Heart right ventricle (tissue), 16 donors: ENCODE data around the gene NPAS2. TPM values are rescaled to one million over a fixed set of nuclear protein-coding genes. Genes with fewer than 3 reads are reported as not detected.

ENCODE experiments used
- ATAC-seq, 8 donors: fragments of 200-7000 bp; cut with Tn5 transposase; one replicate each; pipeline ENCODE4 v1.9.1; 2020; ENCODE audit warnings: mild to moderate bottlenecking in 8 of 8, moderate library complexity in 8 of 8, moderate number of reproducible peaks in 1 of 8
- DNase-seq, 2 donors: peaks; one replicate each; pipeline ENCODE4 v3.0.0-alpha.2; 2020
- H3K27ac ChIP-seq, 10 donors: fragments of 200-600 bp; sonication (generic) in 2 of 10; one replicate each; pipeline versions ENCODE4 v1.5.0 to v1.8.0; 2020 to 2022; ENCODE audit warnings: mild to moderate bottlenecking in 3 of 10
- H3K27me3 ChIP-seq, 7 donors: fragments of 200-600 bp; one replicate each; pipeline ENCODE4 v1.8.0; 2021 to 2022; ENCODE audit warnings: mild to moderate bottlenecking in 2 of 7
- H3K36me3 ChIP-seq, 9 donors: fragments of 200-600 bp; sonication (generic) in 1 of 9; one replicate each; pipeline versions ENCODE4 v1.5.0 to v1.8.0; 2020 to 2022; ENCODE audit warnings: mild to moderate bottlenecking in 2 of 9
- H3K4me1 ChIP-seq, 9 donors: fragments of 200-600 bp; sonication (generic) in 1 of 9; one replicate each; pipeline versions ENCODE4 v1.5.0 to v1.8.0; 2020 to 2022; ENCODE audit warnings: mild to moderate bottlenecking in 4 of 9
- H3K4me3 ChIP-seq, 10 donors: fragments of 200-600 bp; sonication (generic) in 2 of 10; one replicate each; pipeline versions ENCODE4 v1.5.0 to v1.8.0; 2020 to 2022; ENCODE audit warnings: mild to moderate bottlenecking in 7 of 10, moderate library complexity in 2 of 10
- H3K9me3 ChIP-seq, 11 donors: fragments of 200-600 bp in 10 of 11; sonication (generic) in 2 of 11; one replicate each; pipeline versions ENCODE4 v1.5.0 to v1.8.0; 2013 to 2022; ENCODE audit warnings: mild to moderate bottlenecking in 2 of 11, control low read depth in 1 of 11, moderate library complexity in 1 of 11
- CTCF ChIP-seq, 9 donors: fragments of 200-600 bp; sonication (generic) in 2 of 9; IDR thresholded peaks; one replicate each; pipeline versions ENCODE4 v1.5.0 to v1.8.0; 2021 to 2022; ENCODE audit warnings: antibody characterized with exemption in 9 of 9, mild to moderate bottlenecking in 5 of 9, moderate library complexity in 1 of 9
- WGBS, 2 donors: extraction: QIAGEN DNeasy Blood & Tissue Kit; methylation state at CpG; one replicate each; pipeline ENCODE4 v1.1.7; 2013; ENCODE audit warnings: inconsistent platforms in 1 of 2; 5-methylcytosine and 5-hydroxymethylcytosine counted together
- intact Hi-C, 10 donors: fragments of 100-400 bp; cut with DNase I; formaldehyde crosslinking; loops; one replicate each; pipeline versions ENCODE4 v1.11.1 to v1.14.2; 2022
- polyA plus RNA-seq, 2 donors: library from polyadenylated mRNA; stranded (reverse); fragments of 200-250 nt; gene quantifications; one replicate each; pipeline ENCODE4 v1.2.3, GENCODE V29; 2013
- total RNA-seq, 10 donors: library from RNA; stranded (reverse); fragmentation: NEBNext Ultra II Directional in 3 of 10; extraction: Animal tissue kit (Norgen Biotek cat#: 25700) in 3 of 10; gene quantifications; one replicate each; pipeline versions ENCODE4 v1.2.1 to v1.2.4, GENCODE V29; 2021 to 2023
- donor health status: Arrhythmogenic right ventricular cardiomyopathy.
- donor health status: ischemic (EF 13 %, LVEDD 7.1; RV severe dilation, severe dysfunction).
- donor health status: healthy with polysubstance abuse.
- donor health status: DM: no; HTN: yes; CAD: no.
- donor health status: DM: no; HTN: no; CAD: no.
- donor health status: ischemic (EF 25% LVEDD 6.9; RV normal size, moderate dysfunction).
- donor health status: ischemic (EF 25% LVEDD 5.7; RV mildly dilated, moderate dysfunction).
- donor health status: healthy.
- donor health status: DM: yes; HTN: yes; CAD: no.
- donor health status: Ischemic cardiomyopathy.
- donor health status: ischemic (EF 35%, LVEDD 5.7; RV mildly dilated, moderate dysfunction).
- donor health status: nonischemic (EF 11% LVEDD 7.7; RV severe dilation, severe dysfunction).
- donor health status: DM: yes; HTN: yes; CAD: no.
- donor health status: PGD.
- donor health status: ischemic (EF 29% LVEDD 5.4; RV normal size, mild dysfunction).
- donor health status: nonischemic (EF 23%, LVEDD 6.1; RV moderate dilation, normal function).

The NPAS2 gene
- total and polyA plus RNA-seq, 12 donors, result 32.1 to 70.1 (median 41.2) TPM

- intact Hi-C loops, result loop anchor here in 6 of 10 donors (5.0 to 10.0 kb wide), 9 partner anchors 40 to 162 kb away; no protein-coding TSS in a partner anchor
- 28 to 37% methylated on average over 9 of the region's 9 CpGs for WGBS, 2 donors
- ATAC-seq (peak; percentile 29 to 74 (median 56)), DNase-seq (peak in 1 of 2 donors; percentile 54)
- Histone ChIP-seq H3K27ac (peak overlapping the region; percentile 4 to 96 (median 80)), H3K9me3 (peaks cover 0 to 7% (median 0%) of the 10 kb centered on the region in 11 donors), H3K36me3 (no peaks in the 10 kb centered on the region), H3K4me1 (peaks cover 5 to 74% (median 30%) of the 10 kb centered on the region in 9 donors), H3K27me3 (peaks cover 0 to 54% (median 0%) of the 10 kb centered on the region in 7 donors), H3K4me3 (peak overlapping the region in 9 of 10 donors; percentile 65 to 91 (median 81))
- TF ChIP-seq CTCF (IDR thresholded peaks at IDR 0.05), result no peak
Measured at GRCh38 chr2:100822587-100823248, 2.8 kb downstream of the NPAS2 start.

GRCh38 chr2:100823665-100824438 is 3.9 kb downstream of the NPAS2 start:
- no peak for TF ChIP-seq CTCF (IDR thresholded peaks at IDR 0.05)
- WGBS, 2 donors, result 57 to 73% methylated on average over 6 of the region's 6 CpGs
- DNase-seq (no peak), ATAC-seq (peak in 1 of 8 donors; percentile 12)
- Histone ChIP-seq H3K27me3 (peaks cover 0 to 43% (median 0%) of the 10 kb centered on the region in 7 donors), H3K9me3 (peaks cover 0 to 18% (median 6%) of the 10 kb centered on the region in 11 donors), H3K4me1 (peaks cover 5 to 64% (median 23%) of the 10 kb centered on the region in 9 donors), H3K4me3 (no peak overlapping the region), H3K27ac (peak overlapping the region; percentile 8 to 96 (median 80)), H3K36me3 (no peaks in the 10 kb centered on the region)
- intact Hi-C loops, result loop anchor here in 6 of 10 donors (2.0 to 10.0 kb wide), 10 partner anchors 21 to 161 kb away; no protein-coding TSS in a partner anchor

- peak overlapping the region in 8 of 10 donors; percentile 53 to 96 (median 82) for H3K27ac ChIP-seq
- no peak for TF ChIP-seq CTCF (IDR thresholded peaks at IDR 0.05)
- H3K36me3 ChIP-seq, result no peaks in the 10 kb centered on the region
- H3K4me3 ChIP-seq, result no peak overlapping the region
- no peak for ATAC-seq
- H3K4me1 ChIP-seq, result peaks cover 5 to 57% (median 20%) of the 10 kb centered on the region in 9 donors
- intact Hi-C loops, result loop anchor here in 6 of 10 donors (2.0 to 10.0 kb wide), 10 partner anchors 20 to 160 kb away; no protein-coding TSS in a partner anchor
- DNase-seq, result no peak
- WGBS, 2 donors, result 89 to 90% methylated on average over 5 of the region's 5 CpGs
- peaks cover 0 to 33% (median 0%) of the 10 kb centered on the region in 7 donors for H3K27me3 ChIP-seq
- peaks cover 0 to 21% (median 6%) of the 10 kb centered on the region in 11 donors for H3K9me3 ChIP-seq
Measured at GRCh38 chr2:100824842-100825241, 4.9 kb downstream of the NPAS2 start.

GRCh38 chr2:100826494-100826893 is 6.6 kb downstream of the NPAS2 start:
- DNase-seq (no peak), ATAC-seq (no peak)
- H3K4me1 ChIP-seq, result peaks cover 5 to 54% (median 21%) of the 10 kb centered on the region in 9 donors
- H3K27me3 ChIP-seq, result peaks cover 0 to 19% (median 0%) of the 10 kb centered on the region in 7 donors
- peak overlapping the region in 1 of 10 donors; percentile 7 for H3K27ac ChIP-seq
- no peak for TF ChIP-seq CTCF (IDR thresholded peaks at IDR 0.05)
- H3K36me3 ChIP-seq, result no peaks in the 10 kb centered on the region
- intact Hi-C loops, result loop anchor here in 3 of 10 donors (10.0 kb wide), 3 partner anchors 48 to 158 kb away; no protein-coding TSS in a partner anchor
- WGBS, 2 donors, result 92 to 97% methylated on average over 2 of the region's 2 CpGs
- peaks cover 0 to 21% (median 6%) of the 10 kb centered on the region in 11 donors for H3K9me3 ChIP-seq
- H3K4me3 ChIP-seq, result no peak overlapping the region
